WTC11 (cell line): ENCODE measurements around the gene MERTK. TPM values are rescaled to one million over a fixed set of nuclear protein-coding genes. Genes with fewer than 3 reads are reported as not detected.

Experiments
- ATAC-seq: fragments of 200-7000 bp; cut with Tn5 transposase; 2 replicates; pipeline ENCODE4 v1.10.0; 2021; ENCODE audit warnings: mild to moderate bottlenecking, moderate library complexity
- CTCF ChIA-PET: fragments of 300-600 bp; sonication (Branson Sonifier 250); formaldehyde crosslinking; loops from one replicate; lab custom pipeline; 2021; ENCODE audit warnings: antibody characterized with exemption; lab: Charles Lee
- POLR2A ChIA-PET: fragments of 350-600 bp; sonication (Branson Sonifier 250); formaldehyde crosslinking; loops from one replicate; lab custom pipeline; 2021; ENCODE audit warnings: antibody characterized with exemption; lab: Charles Lee
- DNase-seq: peaks from one replicate; pipeline ENCODE4 v3.0.0; 2021; ENCODE audit warnings: low spot score
- H3K27ac Mint-ChIP-seq: 2 replicates; pipeline ENCODE4 v1.8.0; 2021; ENCODE audit warnings: mixed read lengths
- H3K27me3 Mint-ChIP-seq: 2 replicates; pipeline ENCODE4 v1.8.0; 2021; ENCODE audit warnings: low read depth, mild to moderate bottlenecking, moderate library complexity, mixed read lengths
- H3K36me3 Mint-ChIP-seq: 2 replicates; pipeline ENCODE4 v1.8.0; 2021; ENCODE audit warnings: mixed read lengths
- H3K4me1 Mint-ChIP-seq: 2 replicates; pipeline ENCODE4 v1.8.0; 2022; ENCODE audit warnings: mixed read lengths
- H3K4me3 Mint-ChIP-seq: 2 replicates; pipeline ENCODE4 v1.8.0; 2021; ENCODE audit warnings: mild to moderate bottlenecking, moderate library complexity, mixed read lengths
- H3K9me3 Mint-ChIP-seq: 2 replicates; pipeline ENCODE4 v1.8.0; 2021; ENCODE audit warnings: mixed read lengths
- E2F1 ChIP-seq: sonication (generic); formaldehyde crosslinking; IDR thresholded peaks from 2 replicates; pipeline ENCODE4 v1.8.0; 2022; ENCODE audit warnings: mild to moderate bottlenecking, missing genetic modification reagents
- EMX1 ChIP-seq: fragments of 250-450 bp; sonication (Bioruptor Pico); IDR thresholded peaks from 2 replicates; pipeline ENCODE4 v1.8.0; 2021; ENCODE audit warnings: mild to moderate bottlenecking
- GRHL2 ChIP-seq: fragments of 250-450 bp; sonication (Bioruptor Pico); IDR thresholded peaks from 2 replicates; pipeline ENCODE4 v1.8.0; 2022; ENCODE audit warnings: mild to moderate bottlenecking, moderate library complexity; ENCODE audit not compliant: insufficient replicate concordance, severe bottlenecking
- GTF2I ChIP-seq: fragments of 250-450 bp; sonication (Bioruptor Pico); conservative IDR thresholded peaks from 2 replicates; pipeline ENCODE4 v1.4.0; 2021; ENCODE audit warnings: mild to moderate bottlenecking
- KAT7 ChIP-seq: sonication (generic); formaldehyde crosslinking; IDR thresholded peaks from 2 replicates; pipeline ENCODE4 v1.8.1; 2023; ENCODE audit warnings: missing genetic modification reagents, mild to moderate bottlenecking, borderline replicate concordance
- NR1H2 ChIP-seq: sonication (generic); formaldehyde crosslinking; IDR thresholded peaks from 2 replicates; pipeline ENCODE4 v1.9.0; 2021; ENCODE audit warnings: mild to moderate bottlenecking, moderate library complexity, missing genetic modification reagents
- NR3C1 ChIP-seq: sonication (generic); formaldehyde crosslinking; conservative IDR thresholded peaks from 2 replicates; pipeline ENCODE4 v1.8.1; 2023; ENCODE audit warnings: low read depth, mild to moderate bottlenecking, missing genetic modification reagents
- RORB ChIP-seq: fragments of 250-450 bp; sonication (Bioruptor Pico); IDR thresholded peaks from 2 replicates; pipeline ENCODE4 v1.9.0; 2021; ENCODE audit warnings: mild to moderate bottlenecking
- SMAD4 ChIP-seq: sonication (generic); formaldehyde crosslinking; IDR thresholded peaks from 2 replicates; pipeline ENCODE4 v1.8.0; 2022; ENCODE audit warnings: mild to moderate bottlenecking, missing genetic modification reagents
- TCF7 ChIP-seq: sonication (generic); formaldehyde crosslinking; IDR thresholded peaks from 2 replicates; pipeline ENCODE4 v1.8.0; 2022; ENCODE audit warnings: mild to moderate bottlenecking, low read depth, missing genetic modification reagents, moderate library complexity
- ZBTB21 ChIP-seq: sonication (generic); formaldehyde crosslinking; IDR thresholded peaks from 2 replicates; pipeline ENCODE4 v1.8.1; 2023; ENCODE audit warnings: mild to moderate bottlenecking, missing genetic modification reagents, borderline replicate concordance
- ZNF138 ChIP-seq: sonication (generic); formaldehyde crosslinking; conservative IDR thresholded peaks from 2 replicates; pipeline ENCODE4 v1.8.1; 2022; ENCODE audit warnings: mild to moderate bottlenecking, moderate library complexity, missing genetic modification reagents
- ZNF263 ChIP-seq: sonication (generic); formaldehyde crosslinking; IDR thresholded peaks from 2 replicates; pipeline ENCODE4 v1.8.1; 2022; ENCODE audit warnings: low read depth, mild to moderate bottlenecking, moderate library complexity, missing genetic modification reagents
- ZNF281 ChIP-seq: sonication (generic); formaldehyde crosslinking; IDR thresholded peaks from 2 replicates; pipeline ENCODE4 v1.8.0; 2023; ENCODE audit warnings: mild to moderate bottlenecking, missing genetic modification reagents
- ZNF317 ChIP-seq: sonication (generic); formaldehyde crosslinking; IDR thresholded peaks from 2 replicates; pipeline ENCODE4 v1.8.1; 2023; ENCODE audit warnings: low read depth, mild to moderate bottlenecking, moderate library complexity, missing genetic modification reagents, borderline replicate concordance
- ZNF416 ChIP-seq: fragments of 250-450 bp; sonication (Bioruptor Pico); IDR thresholded peaks from 2 replicates; pipeline ENCODE4 v1.9.0; 2021; ENCODE audit warnings: mild to moderate bottlenecking, inconsistent platforms
- ZNF425 ChIP-seq: fragments of 250-450 bp; sonication (Bioruptor Pico); conservative IDR thresholded peaks from 2 replicates; pipeline ENCODE4 v1.9.0; 2021; ENCODE audit warnings: mild to moderate bottlenecking
- ZNF512 ChIP-seq: sonication (generic); formaldehyde crosslinking; IDR thresholded peaks from 2 replicates; pipeline ENCODE4 v1.8.1; 2022; ENCODE audit warnings: missing genetic modification reagents, borderline replicate concordance
- total RNA-seq: library from RNA; stranded (reverse); gene quantifications from 3 replicates; pipeline ENCODE4 v1.2.3, GENCODE V29; 2021

The MERTK gene
- total RNA-seq, 1 experiment from 2014 or later = 6.9 TPM

GRCh38 chr2:112012556-112012955 lies 114.1 kb downstream of the MERTK start:
- no peaks in the 10 kb centered on the region for H3K4me1 Mint-ChIP-seq
- POLR2A ChIA-PET = no interaction called here
- H3K27ac Mint-ChIP-seq = peak overlapping the region; percentile 12; the same call in 1 of the 2 replicates
- no peak for ATAC-seq
- H3K27me3 Mint-ChIP-seq = no peaks in the 10 kb centered on the region
- H3K9me3 Mint-ChIP-seq = peaks cover 9% of the 10 kb centered on the region
- H3K36me3 Mint-ChIP-seq = peaks cover 11% of the 10 kb centered on the region
- no peak overlapping the region for H3K4me3 Mint-ChIP-seq
- TF ChIP-seq NR3C1 (CRISPR knock-in tag) (no peak), NR1H2 (CRISPR knock-in tag) (no peak), TCF7 (CRISPR knock-in tag) (no peak), ZNF317 (CRISPR knock-in tag) (no peak), EMX1 (CRISPR knock-in tag) (no peak), RORB (CRISPR knock-in tag) (no peak), ZNF512 (CRISPR knock-in tag) (no peak), ZNF263 (no peak), ZBTB21 (CRISPR knock-in tag) (no peak), GTF2I (CRISPR knock-in tag) (no peak), SMAD4 (no peak), KAT7 (CRISPR knock-in tag) (no peak)
- TF ChIP-seq, all 79 proteins: peak for 0
- CTCF ChIA-PET = no interaction called here
- no peak for DNase-seq

- ChIA-PET POLR2A (no interaction called here), CTCF (interaction anchor here (0.5 to 0.7 kb wide), 2 partner anchors 38 to 100 kb away, joined by 3 to 5 read pairs; no protein-coding TSS in a partner anchor)
- H3K4me3 Mint-ChIP-seq = no peak overlapping the region
- H3K36me3 Mint-ChIP-seq = peaks cover 8% of the 10 kb centered on the region
- H3K27me3 Mint-ChIP-seq = no peaks in the 10 kb centered on the region
- DNase-seq (no peak), ATAC-seq (no peak)
- TF ChIP-seq ZNF317 (CRISPR knock-in tag) (no peak), E2F1 (CRISPR knock-in tag) (no peak)
- H3K4me1 Mint-ChIP-seq = peaks cover 6% of the 10 kb centered on the region
- H3K9me3 Mint-ChIP-seq = peaks cover 9% of the 10 kb centered on the region
- no peak overlapping the region for H3K27ac Mint-ChIP-seq
Measured at GRCh38 chr2:112018846-112019245, 120.4 kb downstream of the MERTK start.

GRCh38 chr2:112019569-112019982 lies 121.2 kb downstream of the MERTK start:
- Mint-ChIP-seq H3K4me1 (peaks cover 6% of the 10 kb centered on the region), H3K4me3 (no peak overlapping the region), H3K27me3 (no peaks in the 10 kb centered on the region), H3K9me3 (peaks cover 9% of the 10 kb centered on the region), H3K36me3 (peaks cover 8% of the 10 kb centered on the region), H3K27ac (peak overlapping the region; percentile 51)
- POLR2A ChIA-PET = no interaction called here
- TF ChIP-seq ZNF281 (CRISPR knock-in tag) (no peak), ZNF416 (CRISPR knock-in tag) (no peak), ZNF425 (CRISPR knock-in tag) (no peak), GRHL2 (CRISPR knock-in tag) (no peak), ZNF138 (CRISPR knock-in tag) (no peak)
- ATAC-seq (no peak), DNase-seq (no peak)
- CTCF ChIA-PET = interaction anchor here (0.5 to 1.9 kb wide), 4 partner anchors 28 to 114 kb away, joined by 3 to 8 read pairs (median 4); no protein-coding TSS in a partner anchor
